Calu3 (cell line): ENCODE data around the gene C16orf89. TPM values are rescaled to one million over a fixed set of nuclear protein-coding genes. Genes with fewer than 3 reads are reported as not detected.

Experiments used
- BruUV-seq: library from RNA; stranded (reverse); fragments of 400-500 nt; replicated peaks from 2 replicates; lab custom pipeline; 2021; lab: Mats Ljungman, UMichigan
- CTCF ChIA-PET: fragments of 300-600 bp; sonication (Branson Sonifier 250); formaldehyde crosslinking; loops from one replicate; lab custom pipeline; 2022; ENCODE audit warnings: antibody characterized with exemption; lab: Charles Lee
- DNase-seq: peaks from one replicate; pipeline ENCODE4 v3.0.0; 2022
- H3K27ac Mint-ChIP-seq: one replicate; pipeline ENCODE4 v1.8.0; 2022; ENCODE audit warnings: mixed read lengths; ENCODE audit not compliant: unreplicated experiment
- H3K27me3 Mint-ChIP-seq: one replicate; pipeline ENCODE4 v1.8.0; 2022; ENCODE audit warnings: mixed read lengths; ENCODE audit not compliant: unreplicated experiment
- H3K36me3 Mint-ChIP-seq: one replicate; pipeline ENCODE4 v1.8.0; 2022; ENCODE audit warnings: mild to moderate bottlenecking, moderate library complexity, mixed read lengths; ENCODE audit not compliant: insufficient read depth, unreplicated experiment
- H3K4me1 Mint-ChIP-seq: one replicate; pipeline ENCODE4 v1.8.0; 2022; ENCODE audit warnings: mild to moderate bottlenecking, low read depth, mixed read lengths; ENCODE audit not compliant: unreplicated experiment
- H3K4me3 Mint-ChIP-seq: one replicate; pipeline ENCODE4 v1.8.0; 2022; ENCODE audit warnings: mild to moderate bottlenecking, low read depth, moderate library complexity, mixed read lengths; ENCODE audit not compliant: unreplicated experiment
- H3K9me3 Mint-ChIP-seq: one replicate; pipeline ENCODE4 v1.8.0; 2022; ENCODE audit warnings: low read depth, mixed read lengths; ENCODE audit not compliant: unreplicated experiment
- intact Hi-C: fragments of 100-400 bp; cut with micrococcal nuclease; formaldehyde crosslinking; loops from one replicate; pipeline ENCODE4 v1.10.0; 2022; ENCODE audit not compliant: unreplicated experiment
- total RNA-seq: library from RNA; stranded (reverse); gene quantifications from 2 replicates; pipeline ENCODE4 v1.2.3, GENCODE V29; 2022
- TF ChIP-seq, protein P1 (sequence below): fragments of 200-600 bp; IDR thresholded peaks from one replicate; pipeline ENCODE4 v1.8.0; 2022; ENCODE audit warnings: antibody characterized with exemption; ENCODE audit not compliant: unreplicated experiment

C16orf89 gene
- total RNA-seq, 1 experiment from 2014 or later: not detected

GRCh38 chr16:5042574-5043171 is 23.1 kb downstream of the C16orf89 start:
- H3K4me3 Mint-ChIP-seq: no peak overlapping the region
- DNase-seq: no peak
- CTCF ChIA-PET: interaction anchor here (0.6 to 1.0 kb wide), 2 partner anchors 8 to 457 kb away, joined by 3 to 4 read pairs; no protein-coding TSS in a partner anchor
- H3K36me3 Mint-ChIP-seq: no peaks in the 10 kb centered on the region
- no TSS peak for BruUV-seq
- H3K27ac Mint-ChIP-seq: no peak overlapping the region
- intact Hi-C loops: no loop called here
- no peaks in the 10 kb centered on the region for H3K9me3 Mint-ChIP-seq
- H3K27me3 Mint-ChIP-seq: peaks cover 94% of the 10 kb centered on the region
- H3K4me1 Mint-ChIP-seq: no peaks in the 10 kb centered on the region
- TF ChIP-seq, protein P1, sequence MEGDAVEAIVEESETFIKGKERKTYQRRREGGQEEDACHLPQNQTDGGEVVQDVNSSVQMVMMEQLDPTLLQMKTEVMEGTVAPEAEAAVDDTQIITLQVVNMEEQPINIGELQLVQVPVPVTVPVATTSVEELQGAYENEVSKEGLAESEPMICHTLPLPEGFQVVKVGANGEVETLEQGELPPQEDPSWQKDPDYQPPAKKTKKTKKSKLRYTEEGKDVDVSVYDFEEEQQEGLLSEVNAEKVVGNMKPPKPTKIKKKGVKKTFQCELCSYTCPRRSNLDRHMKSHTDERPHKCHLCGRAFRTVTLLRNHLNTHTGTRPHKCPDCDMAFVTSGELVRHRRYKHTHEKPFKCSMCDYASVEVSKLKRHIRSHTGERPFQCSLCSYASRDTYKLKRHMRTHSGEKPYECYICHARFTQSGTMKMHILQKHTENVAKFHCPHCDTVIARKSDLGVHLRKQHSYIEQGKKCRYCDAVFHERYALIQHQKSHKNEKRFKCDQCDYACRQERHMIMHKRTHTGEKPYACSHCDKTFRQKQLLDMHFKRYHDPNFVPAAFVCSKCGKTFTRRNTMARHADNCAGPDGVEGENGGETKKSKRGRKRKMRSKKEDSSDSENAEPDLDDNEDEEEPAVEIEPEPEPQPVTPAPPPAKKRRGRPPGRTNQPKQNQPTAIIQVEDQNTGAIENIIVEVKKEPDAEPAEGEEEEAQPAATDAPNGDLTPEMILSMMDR: no peak

DNA sequence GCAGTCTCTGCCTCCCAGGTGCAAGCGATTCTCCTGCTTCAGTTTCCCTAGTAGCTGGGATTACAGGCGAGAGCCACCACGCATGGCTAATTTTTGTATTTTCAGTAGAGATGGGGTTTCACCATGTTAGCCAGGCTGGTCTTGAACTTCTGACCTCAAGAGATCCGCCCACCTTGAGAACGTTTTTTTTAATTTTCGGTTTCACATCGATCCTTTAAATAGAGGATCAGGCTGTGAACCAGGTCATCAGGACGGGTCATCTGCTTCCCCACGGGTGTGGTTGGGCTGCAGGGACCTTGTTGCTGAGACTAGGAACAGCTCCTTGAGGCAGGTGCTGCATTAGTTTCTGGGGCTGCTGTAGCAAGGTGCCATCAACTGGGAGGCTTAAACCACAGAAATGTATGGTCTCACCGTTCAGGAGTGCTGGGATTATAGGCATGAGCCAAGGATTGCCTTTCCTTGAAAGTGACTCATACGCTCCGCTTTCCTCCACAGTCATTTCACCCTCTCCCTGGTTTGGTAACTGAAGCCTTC is 24.1 kb downstream of the C16orf89 start:
- DNase-seq: no peak
- TF ChIP-seq, protein P1: no peak
- no peaks in the 10 kb centered on the region for H3K9me3 Mint-ChIP-seq
- no peaks in the 10 kb centered on the region for H3K4me1 Mint-ChIP-seq
- intact Hi-C loops: no loop called here
- CTCF ChIA-PET: interaction anchor here (0.6 to 1.0 kb wide), 2 partner anchors 9 to 181 kb away, joined by 4 to 6 read pairs; no protein-coding TSS in a partner anchor
- BruUV-seq: no TSS peak
- no peak overlapping the region for H3K27ac Mint-ChIP-seq
- no peak overlapping the region for H3K4me3 Mint-ChIP-seq
- H3K36me3 Mint-ChIP-seq: no peaks in the 10 kb centered on the region
- H3K27me3 Mint-ChIP-seq: peaks cover 93% of the 10 kb centered on the region

GRCh38 chr16:5040451-5040850 is 25.3 kb downstream of the C16orf89 start:
- Mint-ChIP-seq H3K36me3 (no peaks in the 10 kb centered on the region), H3K4me3 (no peak overlapping the region), H3K9me3 (no peaks in the 10 kb centered on the region), H3K27ac (no peak overlapping the region), H3K27me3 (peaks cover 93% of the 10 kb centered on the region), H3K4me1 (peaks cover 2% of the 10 kb centered on the region)
- DNase-seq: no peak
- intact Hi-C loops: no loop called here
- CTCF ChIA-PET: no interaction called here
- BruUV-seq: no TSS peak
- TF ChIP-seq, protein P1: no peak

- intact Hi-C loops: no loop called here
- DNase-seq: no peak
- H3K27ac Mint-ChIP-seq: no peak overlapping the region
These were observed 29.3 kb downstream of the C16orf89 start for GRCh38 chr16:5036228-5037156.

More at GRCh38 chr16:5036228-5037156, 29.3 kb downstream of the C16orf89 start:
- no peak overlapping the region for H3K4me3 Mint-ChIP-seq
- no TSS peak for BruUV-seq
- H3K36me3 Mint-ChIP-seq: peaks cover 21% of the 10 kb centered on the region
- peaks cover 68% of the 10 kb centered on the region for H3K27me3 Mint-ChIP-seq
- H3K9me3 Mint-ChIP-seq: no peaks in the 10 kb centered on the region
- CTCF ChIA-PET: interaction anchor here (0.6 kb wide), 1 partner anchor 406 kb away, joined by 4 read pairs; no protein-coding TSS in a partner anchor
- H3K4me1 Mint-ChIP-seq: peaks cover 25% of the 10 kb centered on the region
- TF ChIP-seq, protein P1: no peak
